KMS-11 (cell line): Measurements from ENCODE around the gene NKAIN2.

ENCODE experiments used
- H2AFZ ChIP-seq: fragments of 200-600 bp; sonication (generic); 2 replicates; pipeline ENCODE4 v1.6.1; 2016; ENCODE audit warnings: antibody characterized with exemption, mixed run types, low read depth
- H3K27ac ChIP-seq: fragments of 200-600 bp; sonication (generic); 2 replicates; pipeline ENCODE4 v1.6.1; 2016; ENCODE audit warnings: mild to moderate bottlenecking, mixed run types
- H3K27me3 ChIP-seq: fragments of 200-600 bp; sonication (generic); 2 replicates; pipeline ENCODE4 v1.6.1; 2017; ENCODE audit warnings: mild to moderate bottlenecking, low read depth, mixed run types, moderate library complexity; ENCODE audit not compliant: insufficient read depth
- H3K36me3 ChIP-seq: fragments of 200-600 bp; sonication (generic); 2 replicates; pipeline ENCODE4 v1.6.1; 2017; ENCODE audit warnings: mild to moderate bottlenecking, mixed run types; ENCODE audit not compliant: insufficient read depth
- H3K4me1 ChIP-seq: fragments of 200-600 bp; sonication (generic); 2 replicates; pipeline ENCODE4 v1.6.1; 2016; ENCODE audit warnings: mild to moderate bottlenecking, low read depth, mixed run types; ENCODE audit not compliant: poor library complexity, severe bottlenecking
- H3K4me2 ChIP-seq: fragments of 200-600 bp; sonication (generic); 2 replicates; pipeline ENCODE4 v1.7.0; 2016; ENCODE audit warnings: mild to moderate bottlenecking, mixed run types
- H3K4me3 ChIP-seq: fragments of 200-600 bp; sonication (generic); IDR thresholded peaks from 2 replicates; pipeline ENCODE4 v1.6.1; 2017; ENCODE audit warnings: low read depth, low read length, mixed read lengths; ENCODE audit not compliant: insufficient read depth
- H3K79me2 ChIP-seq: fragments of 200-600 bp; sonication (generic); 2 replicates; pipeline ENCODE4 v1.6.1; 2016; ENCODE audit warnings: low read depth, mixed run types; ENCODE audit not compliant: insufficient read depth
- H3K9ac ChIP-seq: fragments of 200-600 bp; sonication (generic); 2 replicates; pipeline ENCODE4 v1.6.1; 2016; ENCODE audit warnings: mild to moderate bottlenecking, mixed run types
- H4K20me1 ChIP-seq: fragments of 200-600 bp; sonication (generic); 2 replicates; pipeline ENCODE4 v1.6.1; 2016; ENCODE audit warnings: mild to moderate bottlenecking, mixed run types; ENCODE audit not compliant: insufficient read depth
- TF ChIP-seq, protein P1 (sequence below): fragments of 200-600 bp; sonication (generic); conservative IDR thresholded peaks from 2 replicates; pipeline ENCODE4 v1.6.1; 2017; ENCODE audit warnings: low read depth, mild to moderate bottlenecking, antibody characterized with exemption, low read length, moderate library complexity, mixed read lengths

Gene NKAIN2

DNA sequence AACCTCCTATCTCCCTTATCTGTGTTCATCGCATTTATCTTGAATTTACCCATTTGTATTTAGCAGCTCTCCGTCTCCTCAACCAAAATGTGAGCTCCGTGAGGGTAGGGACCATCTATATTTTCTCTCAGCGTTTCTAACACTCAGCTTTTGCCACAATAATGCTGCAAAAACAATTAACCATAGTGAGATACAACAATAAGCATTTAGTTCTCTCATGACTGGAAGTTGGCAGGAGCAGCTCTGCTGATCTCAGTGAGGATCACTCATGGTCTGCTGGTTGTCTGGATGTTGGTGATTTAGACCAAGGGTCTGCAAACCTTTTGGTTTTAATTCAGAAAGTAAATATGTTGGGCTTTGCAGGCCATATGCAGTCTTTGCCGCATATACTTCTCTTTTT is 763.7 kb downstream of the NKAIN2 start:
- H3K9ac ChIP-seq = no peak overlapping the region
- no peaks in the 10 kb centered on the region for H3K4me1 ChIP-seq
- TF ChIP-seq, protein P1, sequence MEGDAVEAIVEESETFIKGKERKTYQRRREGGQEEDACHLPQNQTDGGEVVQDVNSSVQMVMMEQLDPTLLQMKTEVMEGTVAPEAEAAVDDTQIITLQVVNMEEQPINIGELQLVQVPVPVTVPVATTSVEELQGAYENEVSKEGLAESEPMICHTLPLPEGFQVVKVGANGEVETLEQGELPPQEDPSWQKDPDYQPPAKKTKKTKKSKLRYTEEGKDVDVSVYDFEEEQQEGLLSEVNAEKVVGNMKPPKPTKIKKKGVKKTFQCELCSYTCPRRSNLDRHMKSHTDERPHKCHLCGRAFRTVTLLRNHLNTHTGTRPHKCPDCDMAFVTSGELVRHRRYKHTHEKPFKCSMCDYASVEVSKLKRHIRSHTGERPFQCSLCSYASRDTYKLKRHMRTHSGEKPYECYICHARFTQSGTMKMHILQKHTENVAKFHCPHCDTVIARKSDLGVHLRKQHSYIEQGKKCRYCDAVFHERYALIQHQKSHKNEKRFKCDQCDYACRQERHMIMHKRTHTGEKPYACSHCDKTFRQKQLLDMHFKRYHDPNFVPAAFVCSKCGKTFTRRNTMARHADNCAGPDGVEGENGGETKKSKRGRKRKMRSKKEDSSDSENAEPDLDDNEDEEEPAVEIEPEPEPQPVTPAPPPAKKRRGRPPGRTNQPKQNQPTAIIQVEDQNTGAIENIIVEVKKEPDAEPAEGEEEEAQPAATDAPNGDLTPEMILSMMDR = no peak
- no peaks in the 10 kb centered on the region for H3K27me3 ChIP-seq
- no peaks in the 10 kb centered on the region for H4K20me1 ChIP-seq
- no peak overlapping the region for H3K4me2 ChIP-seq
- H3K27ac ChIP-seq = no peak overlapping the region
- H3K79me2 ChIP-seq = no peaks in the 10 kb centered on the region
- no peak overlapping the region for H2AFZ ChIP-seq
- H3K4me3 ChIP-seq = no peak overlapping the region
- H3K36me3 ChIP-seq = no peaks in the 10 kb centered on the region

DNA sequence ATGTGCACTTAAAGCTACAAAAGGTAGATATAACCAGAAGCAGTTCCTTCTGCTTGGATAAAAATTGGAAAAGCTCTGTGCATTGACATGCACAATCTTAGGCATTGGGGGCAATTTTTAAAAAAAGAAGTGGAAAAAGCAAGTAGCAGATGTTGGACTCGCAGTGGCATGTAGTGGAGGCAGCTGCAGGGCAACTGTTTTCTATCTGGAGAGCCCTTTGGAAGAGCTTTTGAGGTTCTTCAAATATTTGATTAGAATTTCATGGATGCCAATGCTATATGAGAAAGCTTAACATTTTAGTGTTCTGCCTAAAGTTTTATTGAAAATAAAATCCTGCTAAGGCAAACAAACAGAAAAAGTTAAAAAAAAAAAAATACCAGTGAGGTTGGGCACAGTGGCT is 770.3 kb downstream of the NKAIN2 start:
- Histone ChIP-seq H3K9ac (no peak overlapping the region), H2AFZ (no peak overlapping the region), H3K27me3 (no peaks in the 10 kb centered on the region), H3K79me2 (no peaks in the 10 kb centered on the region), H3K4me1 (no peaks in the 10 kb centered on the region), H3K4me3 (no peak overlapping the region), H3K27ac (no peak overlapping the region), H3K4me2 (no peak overlapping the region), H3K36me3 (no peaks in the 10 kb centered on the region), H4K20me1 (no peaks in the 10 kb centered on the region)
- TF ChIP-seq, protein P1 = no peak

DNA sequence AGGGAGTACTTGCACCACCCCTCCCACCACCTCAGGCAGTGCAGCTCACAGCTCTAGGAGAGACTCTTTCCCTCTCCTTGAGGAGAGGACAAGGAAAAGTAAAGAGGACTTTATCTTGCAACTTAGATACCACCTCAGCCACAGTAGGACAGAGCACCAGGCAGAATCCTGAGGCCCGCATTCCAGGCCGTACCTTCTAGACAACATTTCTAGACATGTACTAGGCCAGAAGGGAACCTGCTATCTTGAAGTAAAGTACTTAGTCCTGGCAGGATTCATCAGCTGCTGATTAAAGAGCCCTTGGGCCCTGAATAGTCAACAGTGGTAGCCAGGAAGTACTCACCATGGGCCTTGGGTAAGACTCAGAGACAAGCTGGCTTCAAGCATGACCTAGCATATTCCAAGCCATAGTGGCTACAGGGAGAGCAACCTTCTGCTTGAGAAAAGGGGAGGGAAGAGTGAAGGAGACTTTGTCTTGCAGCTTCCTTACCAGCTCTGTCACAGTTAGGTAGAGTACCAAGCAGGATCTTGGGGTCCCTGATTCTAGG is 774.1 kb downstream of the NKAIN2 start:
- H3K27me3 ChIP-seq = no peaks in the 10 kb centered on the region
- TF ChIP-seq, protein P1 = no peak
- H3K27ac ChIP-seq = no peak overlapping the region
- H3K36me3 ChIP-seq = no peaks in the 10 kb centered on the region
- no peak overlapping the region for H3K4me2 ChIP-seq
- no peak overlapping the region for H3K4me3 ChIP-seq
- H3K9ac ChIP-seq = no peak overlapping the region
- no peak overlapping the region for H2AFZ ChIP-seq
- no peaks in the 10 kb centered on the region for H4K20me1 ChIP-seq
- no peaks in the 10 kb centered on the region for H3K79me2 ChIP-seq
- no peaks in the 10 kb centered on the region for H3K4me1 ChIP-seq

DNA sequence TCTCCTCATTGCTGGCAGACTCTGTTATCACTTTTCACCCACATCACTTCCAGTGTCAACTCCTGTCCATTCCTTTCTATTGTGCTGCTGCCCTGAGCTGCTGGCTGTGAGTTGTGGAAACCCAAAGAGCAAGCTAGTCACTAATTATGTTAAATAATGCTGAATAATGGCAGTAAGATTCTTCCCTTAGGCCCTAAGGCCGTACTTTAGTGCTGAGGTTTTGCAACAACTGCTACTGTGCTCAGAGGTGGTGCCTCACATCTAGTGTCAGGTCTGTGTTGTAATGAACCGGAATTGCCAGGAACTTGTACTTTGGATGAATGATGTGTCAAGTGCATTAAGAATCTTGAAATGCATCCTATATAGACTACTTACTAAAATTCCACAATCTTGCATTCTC is 786.3 kb downstream of the NKAIN2 start:
- TF ChIP-seq, protein P1 = no peak
- Histone ChIP-seq H3K27ac (no peak overlapping the region), H3K36me3 (no peaks in the 10 kb centered on the region), H3K4me2 (no peak overlapping the region), H4K20me1 (no peaks in the 10 kb centered on the region), H3K9ac (no peak overlapping the region), H3K27me3 (no peaks in the 10 kb centered on the region), H3K79me2 (no peaks in the 10 kb centered on the region), H3K4me1 (no peaks in the 10 kb centered on the region), H2AFZ (no peak overlapping the region), H3K4me3 (no peak overlapping the region)
